ENCODE measurements around the gene PRRX2.

Gene PRRX2

DNA sequence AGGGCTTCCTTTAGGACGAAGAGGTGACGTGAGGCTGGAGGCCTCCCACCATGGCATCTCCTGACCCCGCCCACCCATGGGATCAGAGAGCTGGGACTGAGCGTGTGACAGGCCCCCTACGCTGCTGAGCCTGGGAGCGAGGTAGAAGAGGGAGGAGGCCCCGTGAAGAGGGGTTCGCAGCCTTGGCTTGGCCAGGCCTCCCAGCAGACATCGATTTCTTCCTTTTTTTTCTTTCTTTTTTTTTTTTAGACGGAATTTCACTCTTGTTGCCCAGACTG lies 47.9 kb downstream of the PRRX2 start:
- TF ChIP-seq, protein P1, sequence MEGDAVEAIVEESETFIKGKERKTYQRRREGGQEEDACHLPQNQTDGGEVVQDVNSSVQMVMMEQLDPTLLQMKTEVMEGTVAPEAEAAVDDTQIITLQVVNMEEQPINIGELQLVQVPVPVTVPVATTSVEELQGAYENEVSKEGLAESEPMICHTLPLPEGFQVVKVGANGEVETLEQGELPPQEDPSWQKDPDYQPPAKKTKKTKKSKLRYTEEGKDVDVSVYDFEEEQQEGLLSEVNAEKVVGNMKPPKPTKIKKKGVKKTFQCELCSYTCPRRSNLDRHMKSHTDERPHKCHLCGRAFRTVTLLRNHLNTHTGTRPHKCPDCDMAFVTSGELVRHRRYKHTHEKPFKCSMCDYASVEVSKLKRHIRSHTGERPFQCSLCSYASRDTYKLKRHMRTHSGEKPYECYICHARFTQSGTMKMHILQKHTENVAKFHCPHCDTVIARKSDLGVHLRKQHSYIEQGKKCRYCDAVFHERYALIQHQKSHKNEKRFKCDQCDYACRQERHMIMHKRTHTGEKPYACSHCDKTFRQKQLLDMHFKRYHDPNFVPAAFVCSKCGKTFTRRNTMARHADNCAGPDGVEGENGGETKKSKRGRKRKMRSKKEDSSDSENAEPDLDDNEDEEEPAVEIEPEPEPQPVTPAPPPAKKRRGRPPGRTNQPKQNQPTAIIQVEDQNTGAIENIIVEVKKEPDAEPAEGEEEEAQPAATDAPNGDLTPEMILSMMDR (IDR thresholded peaks at IDR 0.05; ENCODE audit: control insufficient read depth, extremely low read depth, insufficient read depth) = no peak
- H3K4me3 ChIP-seq (ENCODE audit: low read depth, low read length) = no peak overlapping the region
- no peak for DNase-seq (ENCODE audit: low read depth)

DNA sequence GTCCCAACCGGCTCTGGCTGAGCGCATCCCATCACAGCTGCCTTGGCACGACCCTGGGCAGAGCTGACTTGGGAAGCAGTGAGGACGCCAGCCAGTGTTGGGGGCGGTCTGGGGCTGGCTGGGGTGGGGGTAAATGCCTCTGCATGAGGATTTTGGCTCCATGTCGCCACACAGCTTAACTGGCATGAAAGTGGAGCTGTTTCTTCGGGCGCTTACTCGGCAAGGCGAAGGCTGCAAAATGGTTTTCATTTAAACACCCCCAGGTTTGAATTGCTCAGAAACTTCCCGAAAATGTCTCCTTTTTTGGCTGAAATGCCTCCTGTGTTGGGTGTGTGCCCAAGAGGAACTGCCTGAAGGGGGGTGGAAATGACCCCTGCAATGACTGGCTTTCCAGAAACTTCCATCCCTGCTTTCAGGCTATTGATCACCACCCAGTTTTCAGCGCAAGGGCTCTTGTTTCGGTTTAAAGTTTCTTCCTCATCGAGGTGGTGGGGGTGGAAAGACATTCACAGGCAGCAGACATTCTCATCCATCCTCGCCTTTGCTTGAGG lies 49.1 kb downstream of the PRRX2 start:
- TF ChIP-seq, protein P1 (IDR thresholded peaks at IDR 0.05; ENCODE audit: control insufficient read depth, extremely low read depth, insufficient read depth) = no peak

DNA sequence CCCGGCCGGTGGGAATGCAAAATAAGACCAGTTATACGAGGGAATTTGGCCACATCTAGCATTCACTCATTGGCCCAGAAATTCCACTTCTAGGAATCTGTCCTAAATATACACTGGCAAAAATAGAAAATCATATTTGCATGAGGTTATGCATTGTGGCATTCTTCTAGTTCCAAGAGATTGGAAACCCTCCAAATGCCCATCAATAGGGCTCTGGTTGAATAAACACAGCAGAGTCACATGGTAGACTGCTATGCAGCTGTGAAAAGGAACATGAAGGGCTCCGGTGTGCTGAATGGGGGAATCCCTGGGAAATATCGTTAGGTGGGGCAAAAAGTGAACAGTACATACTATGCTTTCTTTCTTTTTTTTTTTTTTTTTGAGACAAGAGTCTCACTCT lies 50.6 kb downstream of the PRRX2 start:
- TF ChIP-seq, protein P1 (IDR thresholded peaks at IDR 0.05; ENCODE audit: control insufficient read depth, extremely low read depth, insufficient read depth) = no peak
- no peak for DNase-seq (ENCODE audit: low read depth)
- no peak overlapping the region for H3K4me3 ChIP-seq (ENCODE audit: low read depth, low read length)

More for the DNA sequence above, 49.1 kb downstream of the PRRX2 start:
- DNase-seq (ENCODE audit: low read depth) = no peak
- no peak overlapping the region for H3K4me3 ChIP-seq (ENCODE audit: low read depth, low read length)

DNA sequence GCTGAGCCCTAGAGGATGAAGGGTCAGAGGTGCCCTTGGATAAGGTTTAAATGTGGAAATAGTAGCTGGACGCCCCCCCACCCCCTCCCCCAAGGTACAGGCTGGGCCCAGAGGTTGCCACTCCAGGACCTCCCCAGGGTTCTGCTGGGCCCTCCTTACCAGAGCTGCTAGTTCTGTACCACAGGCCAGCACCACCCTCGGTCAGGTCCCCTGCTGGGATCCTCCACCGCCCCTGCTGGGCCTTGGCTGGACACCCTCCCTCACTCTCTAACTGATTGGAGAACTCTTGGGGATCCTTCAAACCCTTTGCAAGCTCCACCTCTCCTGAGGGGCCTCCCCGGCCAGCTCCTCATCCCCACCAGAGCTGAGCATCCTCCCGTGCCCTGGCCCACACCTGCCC lies 52.5 kb downstream of the PRRX2 start:
- H3K4me3 ChIP-seq (ENCODE audit: low read depth, low read length) = no peak overlapping the region
- TF ChIP-seq, protein P1 (IDR thresholded peaks at IDR 0.05; ENCODE audit: control insufficient read depth, extremely low read depth, insufficient read depth) = no peak
- DNase-seq (ENCODE audit: low read depth) = no peak

DNA sequence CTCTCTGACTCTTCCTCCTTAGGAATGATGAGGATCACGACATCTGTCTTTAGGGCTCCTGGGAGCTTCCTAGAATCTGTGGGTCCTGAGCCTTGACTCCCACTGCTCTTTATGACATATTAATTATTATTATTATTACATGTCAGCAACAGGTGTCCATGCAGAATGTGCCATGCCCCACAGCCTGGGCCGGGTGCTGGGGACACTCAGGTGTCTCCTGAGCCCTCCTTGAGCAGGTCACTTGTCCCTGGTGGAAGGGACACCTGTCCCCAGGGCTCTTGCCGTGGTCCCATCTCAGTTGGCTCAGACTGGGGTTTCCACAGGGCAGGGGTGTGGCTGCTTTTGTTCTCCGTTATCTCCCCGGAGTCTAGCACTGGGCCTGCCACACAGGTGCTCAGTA lies 53.2 kb downstream of the PRRX2 start:
- H3K4me3 ChIP-seq (ENCODE audit: low read depth, low read length) = no peak overlapping the region
- TF ChIP-seq, protein P1 (IDR thresholded peaks at IDR 0.05; ENCODE audit: control insufficient read depth, extremely low read depth, insufficient read depth) = no peak
- no peak for DNase-seq (ENCODE audit: low read depth)

DNA sequence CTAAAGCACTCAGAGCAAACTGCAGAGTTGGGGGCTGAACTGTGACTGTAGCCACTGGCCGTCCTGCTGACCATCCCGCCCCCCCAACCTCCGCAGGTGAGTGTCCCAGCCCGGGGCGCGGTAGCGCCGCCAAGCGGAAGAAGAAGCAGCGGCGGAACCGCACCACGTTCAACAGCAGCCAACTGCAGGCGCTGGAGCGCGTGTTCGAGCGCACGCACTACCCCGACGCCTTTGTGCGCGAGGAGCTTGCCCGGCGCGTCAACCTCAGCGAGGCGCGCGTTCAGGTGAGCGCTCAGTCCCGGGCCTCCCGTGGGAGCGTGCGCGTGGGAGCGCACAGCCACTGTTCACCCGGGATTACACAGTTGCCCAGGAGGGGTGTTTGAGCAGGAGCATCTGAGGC lies 53.7 kb downstream of the PRRX2 start:
- TF ChIP-seq, protein P1 (IDR thresholded peaks at IDR 0.05; ENCODE audit: control insufficient read depth, extremely low read depth, insufficient read depth) = no peak
- no peak overlapping the region for H3K4me3 ChIP-seq (ENCODE audit: low read depth, low read length)
- DNase-seq (ENCODE audit: low read depth) = no peak

DNA sequence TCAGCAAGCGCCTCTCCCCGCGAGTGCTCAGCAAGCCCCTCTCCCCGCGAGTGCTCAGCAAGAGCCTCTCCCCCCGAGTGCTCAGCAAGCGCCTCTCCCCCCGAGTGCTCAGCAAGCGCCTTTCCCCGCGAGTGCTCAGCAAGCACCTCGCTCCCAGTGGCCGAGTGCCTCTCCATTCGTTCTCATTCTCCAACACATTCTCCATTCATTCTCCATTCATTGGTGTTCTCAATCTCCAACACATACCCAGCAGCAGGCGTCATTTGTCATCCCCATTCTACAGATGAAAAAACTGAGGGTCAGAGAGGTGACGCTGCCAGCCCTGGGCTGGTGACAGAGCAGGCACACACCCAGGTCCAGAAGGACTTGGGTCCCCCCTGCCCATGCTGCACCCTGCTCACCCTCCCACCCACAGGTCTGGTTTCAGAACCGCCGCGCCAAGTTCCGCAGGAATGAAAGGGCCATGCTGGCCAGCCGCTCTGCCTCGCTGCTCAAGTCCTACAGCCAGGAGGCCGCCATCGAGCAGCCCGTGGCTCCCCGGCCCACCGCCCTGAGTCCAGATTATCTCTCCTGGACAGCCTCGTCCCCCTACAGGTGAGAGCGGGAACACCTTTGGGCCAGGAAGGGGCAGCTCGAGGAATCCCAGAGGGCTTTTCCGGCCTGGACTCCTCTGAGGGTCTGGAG lies 54.9 kb downstream of the PRRX2 start:
- DNase-seq (ENCODE audit: low read depth) = no peak

More for the DNA sequence above, 54.9 kb downstream of the PRRX2 start:
- TF ChIP-seq, protein P1 (IDR thresholded peaks at IDR 0.05; ENCODE audit: control insufficient read depth, extremely low read depth, insufficient read depth) = 0 out of 2 replicates have a peak, but pooled peaks have one; percentile 12
- no peak overlapping the region for H3K4me3 ChIP-seq (ENCODE audit: low read depth, low read length)

All from LNCaP clone FGC (cell line).